ENCODE data around the gene CYTIP. TPM values are rescaled to one million over a fixed set of nuclear protein-coding genes. Genes with fewer than 3 reads are reported as not detected.

Gene CYTIP
- total RNA-seq, 1 experiment from 2014 or later = 0.57 TPM

DNA sequence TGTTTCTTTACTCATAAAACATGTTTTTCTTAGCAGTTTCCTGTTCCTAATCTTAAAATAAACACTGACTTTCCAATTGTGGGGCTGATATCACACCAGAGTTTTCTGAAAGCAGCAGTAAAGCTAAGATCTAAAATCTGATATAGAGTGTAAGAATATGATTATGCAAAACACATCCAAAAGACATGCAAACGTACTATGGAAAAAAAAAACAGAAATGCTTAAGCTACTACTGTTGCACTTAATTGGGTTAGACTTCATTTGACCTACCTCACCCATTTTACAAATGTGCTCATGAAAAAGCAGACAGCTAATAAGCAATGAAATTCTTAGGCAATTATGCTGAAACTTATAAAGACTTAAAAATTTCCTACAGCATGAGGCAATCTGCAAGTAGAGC, 10.5 kb downstream of the CYTIP start:
- POLR2A ChIA-PET = no interaction called here
- in situ Hi-C loops (cut with HindIII; ENCODE audit: low pct_unique_long_range_greater_than_20kb, low sequenced_read_pairs) = no loop called here
- Histone ChIP-seq H3K4me3 (ENCODE audit: low read depth in 2 of 2, low read length in 2 of 2) (no peak overlapping the region), H3K9me3 (ENCODE audit: control insufficient read depth, insufficient read depth, low read depth, low read length) (no peaks in the 10 kb centered on the region), H3K36me3 (ENCODE audit: control insufficient read depth, insufficient read depth, low read length) (no peaks in the 10 kb centered on the region; the same call in 1 of the 2 replicates), H3K4me1 (ENCODE audit: control insufficient read depth, insufficient read depth, low read length) (no peaks in the 10 kb centered on the region), H3K27me3 (ENCODE audit: control insufficient read depth, insufficient read depth, low read length) (no peaks in the 10 kb centered on the region), H3K27ac (ENCODE audit: low read length) (no peak overlapping the region)
- intact Hi-C loops (cut with micrococcal nuclease; ENCODE audit: unreplicated experiment) = no loop called here
- CTCF ChIA-PET = no interaction called here
- DNase-seq (ENCODE audit: low read depth, low spot score) (no peak), ATAC-seq (no peak)
- no TSS peak for BruUV-seq (replicated peaks)
- TF ChIP-seq, protein P1, sequence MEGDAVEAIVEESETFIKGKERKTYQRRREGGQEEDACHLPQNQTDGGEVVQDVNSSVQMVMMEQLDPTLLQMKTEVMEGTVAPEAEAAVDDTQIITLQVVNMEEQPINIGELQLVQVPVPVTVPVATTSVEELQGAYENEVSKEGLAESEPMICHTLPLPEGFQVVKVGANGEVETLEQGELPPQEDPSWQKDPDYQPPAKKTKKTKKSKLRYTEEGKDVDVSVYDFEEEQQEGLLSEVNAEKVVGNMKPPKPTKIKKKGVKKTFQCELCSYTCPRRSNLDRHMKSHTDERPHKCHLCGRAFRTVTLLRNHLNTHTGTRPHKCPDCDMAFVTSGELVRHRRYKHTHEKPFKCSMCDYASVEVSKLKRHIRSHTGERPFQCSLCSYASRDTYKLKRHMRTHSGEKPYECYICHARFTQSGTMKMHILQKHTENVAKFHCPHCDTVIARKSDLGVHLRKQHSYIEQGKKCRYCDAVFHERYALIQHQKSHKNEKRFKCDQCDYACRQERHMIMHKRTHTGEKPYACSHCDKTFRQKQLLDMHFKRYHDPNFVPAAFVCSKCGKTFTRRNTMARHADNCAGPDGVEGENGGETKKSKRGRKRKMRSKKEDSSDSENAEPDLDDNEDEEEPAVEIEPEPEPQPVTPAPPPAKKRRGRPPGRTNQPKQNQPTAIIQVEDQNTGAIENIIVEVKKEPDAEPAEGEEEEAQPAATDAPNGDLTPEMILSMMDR (IDR thresholded peaks at IDR 0.05) = no peak
- no peak for TF ChIP-seq TCF7L2 (IDR thresholded peaks at IDR 0.05; ENCODE audit: low read depth, low read length)
- TF ChIP-seq, protein P2, sequence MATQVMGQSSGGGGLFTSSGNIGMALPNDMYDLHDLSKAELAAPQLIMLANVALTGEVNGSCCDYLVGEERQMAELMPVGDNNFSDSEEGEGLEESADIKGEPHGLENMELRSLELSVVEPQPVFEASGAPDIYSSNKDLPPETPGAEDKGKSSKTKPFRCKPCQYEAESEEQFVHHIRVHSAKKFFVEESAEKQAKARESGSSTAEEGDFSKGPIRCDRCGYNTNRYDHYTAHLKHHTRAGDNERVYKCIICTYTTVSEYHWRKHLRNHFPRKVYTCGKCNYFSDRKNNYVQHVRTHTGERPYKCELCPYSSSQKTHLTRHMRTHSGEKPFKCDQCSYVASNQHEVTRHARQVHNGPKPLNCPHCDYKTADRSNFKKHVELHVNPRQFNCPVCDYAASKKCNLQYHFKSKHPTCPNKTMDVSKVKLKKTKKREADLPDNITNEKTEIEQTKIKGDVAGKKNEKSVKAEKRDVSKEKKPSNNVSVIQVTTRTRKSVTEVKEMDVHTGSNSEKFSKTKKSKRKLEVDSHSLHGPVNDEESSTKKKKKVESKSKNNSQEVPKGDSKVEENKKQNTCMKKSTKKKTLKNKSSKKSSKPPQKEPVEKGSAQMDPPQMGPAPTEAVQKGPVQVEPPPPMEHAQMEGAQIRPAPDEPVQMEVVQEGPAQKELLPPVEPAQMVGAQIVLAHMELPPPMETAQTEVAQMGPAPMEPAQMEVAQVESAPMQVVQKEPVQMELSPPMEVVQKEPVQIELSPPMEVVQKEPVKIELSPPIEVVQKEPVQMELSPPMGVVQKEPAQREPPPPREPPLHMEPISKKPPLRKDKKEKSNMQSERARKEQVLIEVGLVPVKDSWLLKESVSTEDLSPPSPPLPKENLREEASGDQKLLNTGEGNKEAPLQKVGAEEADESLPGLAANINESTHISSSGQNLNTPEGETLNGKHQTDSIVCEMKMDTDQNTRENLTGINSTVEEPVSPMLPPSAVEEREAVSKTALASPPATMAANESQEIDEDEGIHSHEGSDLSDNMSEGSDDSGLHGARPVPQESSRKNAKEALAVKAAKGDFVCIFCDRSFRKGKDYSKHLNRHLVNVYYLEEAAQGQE (IDR thresholded peaks at IDR 0.05; ENCODE audit: insufficient read depth in 1 of 2, low read depth in 2 of 2, low read length in 1 of 2) = no peak
- TF ChIP-seq SIN3A (IDR thresholded peaks at IDR 0.05; ENCODE audit: borderline replicate concordance, insufficient read depth, low read depth, low read length) = no peak
- TF ChIP-seq POLR2AphosphoS5 (IDR thresholded peaks at IDR 0.05; ENCODE audit: low read depth, low read length) = no peak

DNA sequence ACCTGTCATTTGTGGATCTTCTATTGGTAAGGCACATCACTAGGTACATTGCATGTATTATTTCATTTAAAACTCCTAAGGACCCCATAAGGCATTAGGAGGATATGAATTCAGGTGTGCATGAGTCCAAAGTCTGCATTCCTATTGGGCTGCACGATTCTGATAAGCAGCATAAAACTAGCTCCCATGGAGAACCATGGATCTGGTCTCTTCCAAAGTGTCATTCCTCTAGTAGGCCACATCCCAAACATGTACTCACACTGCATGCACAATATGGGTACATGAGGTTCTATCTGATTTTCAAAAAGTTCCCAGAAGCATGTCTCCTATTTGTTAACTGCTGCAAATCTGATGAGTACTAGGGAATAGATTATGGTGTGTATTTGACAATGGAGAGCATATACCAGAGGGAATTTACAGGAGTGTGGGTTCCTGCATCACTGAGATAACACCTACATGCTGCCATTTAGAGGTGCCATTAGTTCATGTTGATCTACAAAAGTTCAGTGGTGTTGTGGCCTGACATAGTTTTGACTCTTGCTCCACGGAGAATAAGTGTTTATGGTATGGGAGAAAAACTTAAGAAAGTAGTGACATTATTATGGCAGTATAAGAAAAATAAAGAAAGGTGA, 11.3 kb downstream of the CYTIP start:
- intact Hi-C loops (cut with micrococcal nuclease; ENCODE audit: unreplicated experiment) (no loop called here), in situ Hi-C loops (cut with HindIII; ENCODE audit: low pct_unique_long_range_greater_than_20kb, low sequenced_read_pairs) (no loop called here)
- no peaks in the 10 kb centered on the region for H3K4me1 ChIP-seq (ENCODE audit: control insufficient read depth, insufficient read depth, low read length)
- H3K4me3 ChIP-seq (ENCODE audit: low read depth in 2 of 2, low read length in 2 of 2) = no peak overlapping the region
- no peaks in the 10 kb centered on the region; the same call in 1 of the 2 replicates for H3K36me3 ChIP-seq (ENCODE audit: control insufficient read depth, insufficient read depth, low read length)
- H3K27ac ChIP-seq (ENCODE audit: low read length) = no peak overlapping the region
- TF ChIP-seq, protein P2 (IDR thresholded peaks at IDR 0.05; ENCODE audit: insufficient read depth in 1 of 2, low read depth in 2 of 2, low read length in 1 of 2) = no peak
- no peak for TF ChIP-seq SIN3A (IDR thresholded peaks at IDR 0.05; ENCODE audit: borderline replicate concordance, insufficient read depth, low read depth, low read length)
- TF ChIP-seq POLR2AphosphoS5 (IDR thresholded peaks at IDR 0.05; ENCODE audit: low read depth, low read length) = no peak
- TF ChIP-seq, protein P1 (IDR thresholded peaks at IDR 0.05) = no peak
- TF ChIP-seq TCF7L2 (IDR thresholded peaks at IDR 0.05; ENCODE audit: low read depth, low read length) = no peak
- H3K27me3 ChIP-seq (ENCODE audit: control insufficient read depth, insufficient read depth, low read length) = no peaks in the 10 kb centered on the region
- ChIA-PET POLR2A (no interaction called here), CTCF (no interaction called here)
- BruUV-seq (replicated peaks) = no TSS peak
- no peak for ATAC-seq
- no peaks in the 10 kb centered on the region for H3K9me3 ChIP-seq (ENCODE audit: control insufficient read depth, insufficient read depth, low read depth, low read length)
- DNase-seq (ENCODE audit: low read depth, low spot score) = no peak

Measured in Panc1 (cell line).